Measurements from ENCODE around the gene YWHAB.

DNA sequence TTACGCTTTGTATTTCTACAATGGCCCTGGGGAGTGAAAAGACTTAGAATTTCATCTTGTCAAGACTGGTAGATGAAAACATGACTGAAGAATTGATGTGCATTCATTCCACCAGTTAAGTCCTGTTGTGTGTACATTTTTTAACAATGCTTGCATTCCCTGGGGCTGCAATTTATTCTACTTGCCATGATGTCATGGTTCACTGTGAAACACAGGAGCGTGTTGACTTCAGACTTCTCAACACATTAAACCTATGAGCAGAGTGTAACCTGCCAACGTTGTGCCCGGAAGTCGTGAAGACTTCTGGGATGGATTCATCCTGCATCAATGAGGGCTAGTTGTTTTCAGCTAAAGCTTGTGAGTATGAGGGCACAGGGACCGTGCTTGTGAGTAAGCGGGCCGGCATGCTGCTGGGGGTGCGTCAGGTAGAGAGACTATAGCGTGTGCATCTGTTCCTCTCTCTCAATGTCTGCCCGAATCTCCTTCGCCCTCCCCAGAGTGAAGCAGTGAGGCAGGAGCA lies 48.8 kb upstream of the YWHAB start:
- TF ChIP-seq, protein P1, sequence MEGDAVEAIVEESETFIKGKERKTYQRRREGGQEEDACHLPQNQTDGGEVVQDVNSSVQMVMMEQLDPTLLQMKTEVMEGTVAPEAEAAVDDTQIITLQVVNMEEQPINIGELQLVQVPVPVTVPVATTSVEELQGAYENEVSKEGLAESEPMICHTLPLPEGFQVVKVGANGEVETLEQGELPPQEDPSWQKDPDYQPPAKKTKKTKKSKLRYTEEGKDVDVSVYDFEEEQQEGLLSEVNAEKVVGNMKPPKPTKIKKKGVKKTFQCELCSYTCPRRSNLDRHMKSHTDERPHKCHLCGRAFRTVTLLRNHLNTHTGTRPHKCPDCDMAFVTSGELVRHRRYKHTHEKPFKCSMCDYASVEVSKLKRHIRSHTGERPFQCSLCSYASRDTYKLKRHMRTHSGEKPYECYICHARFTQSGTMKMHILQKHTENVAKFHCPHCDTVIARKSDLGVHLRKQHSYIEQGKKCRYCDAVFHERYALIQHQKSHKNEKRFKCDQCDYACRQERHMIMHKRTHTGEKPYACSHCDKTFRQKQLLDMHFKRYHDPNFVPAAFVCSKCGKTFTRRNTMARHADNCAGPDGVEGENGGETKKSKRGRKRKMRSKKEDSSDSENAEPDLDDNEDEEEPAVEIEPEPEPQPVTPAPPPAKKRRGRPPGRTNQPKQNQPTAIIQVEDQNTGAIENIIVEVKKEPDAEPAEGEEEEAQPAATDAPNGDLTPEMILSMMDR (conservative IDR thresholded peaks at IDR 0.05; ENCODE audit: low read depth, low read length): no peak
- TF ChIP-seq EZH2 (IDR thresholded peaks at IDR 0.05; ENCODE audit: borderline replicate concordance, low read depth, low read length, poor library complexity, severe bottlenecking): no peak
